OCI-LY1 (cell line): ENCODE data around the gene PHKB.
"Not testable (repeated sequence)": the region's sequence is repeated elsewhere in the genome, so short reads cannot be mapped to it uniquely, and the experiment has no call there.

Experiments
- H2AFZ ChIP-seq: fragments of 200-600 bp; sonication (generic), shearing (Covaris generic); 2 replicates; pipeline ENCODE4 v1.6.0; 2014; ENCODE audit warnings: antibody characterized with exemption, mild to moderate bottlenecking, low read length
- H3F3A ChIP-seq: fragments of 200-600 bp; sonication (generic), shearing (Covaris generic); 2 replicates; pipeline ENCODE4 v1.6.0; 2014; ENCODE audit warnings: mild to moderate bottlenecking, antibody characterized with exemption, low read length, moderate library complexity; ENCODE audit not compliant: insufficient read depth
- H3K27ac ChIP-seq: fragments of 200-600 bp; sonication (generic); 2 replicates; pipeline ENCODE4 v1.5.1; 2014; ENCODE audit warnings: low read length, mixed run types, mild to moderate bottlenecking, low read depth; ENCODE audit not compliant: poor library complexity, severe bottlenecking
- H3K27me3 ChIP-seq: fragments of 200-600 bp; sonication (generic); 2 replicates; pipeline ENCODE4 v1.6.0; 2014; ENCODE audit warnings: antibody characterized with exemption, mild to moderate bottlenecking, low read length, moderate library complexity; ENCODE audit not compliant: insufficient read depth
- H3K36me3 ChIP-seq: fragments of 200-600 bp; sonication (generic); 2 replicates; pipeline ENCODE4 v1.6.1; 2014; ENCODE audit warnings: mild to moderate bottlenecking, antibody characterized with exemption, low read length, moderate library complexity, mixed read lengths; ENCODE audit not compliant: insufficient read depth
- H3K4me1 ChIP-seq: fragments of 200-600 bp; sonication (generic); 2 replicates; pipeline ENCODE4 v1.5.1; 2014; ENCODE audit warnings: mild to moderate bottlenecking, low read length, moderate library complexity; ENCODE audit not compliant: insufficient read depth, severe bottlenecking
- H3K4me2 ChIP-seq: fragments of 200-600 bp; sonication (generic), shearing (Covaris generic); 2 replicates; pipeline ENCODE4 v1.6.1; 2014; ENCODE audit warnings: low read length
- H3K4me3 ChIP-seq: fragments of 200-600 bp; sonication (generic); 2 replicates; pipeline ENCODE4 v1.5.1; 2014; ENCODE audit warnings: low read length, low read depth, mild to moderate bottlenecking, mixed read lengths; ENCODE audit not compliant: poor library complexity, severe bottlenecking
- H3K79me2 ChIP-seq: fragments of 200-600 bp; shearing (Covaris generic); 2 replicates; pipeline ENCODE4 v1.6.1; 2016; ENCODE audit warnings: mixed run types, low read length, mixed read lengths; ENCODE audit not compliant: insufficient read depth
- H3K9ac ChIP-seq: fragments of 200-600 bp; sonication (generic), shearing (Covaris generic); 2 replicates; pipeline ENCODE4 v1.6.1; 2014; ENCODE audit warnings: mild to moderate bottlenecking, low read length, mixed read lengths
- H3K9me2 ChIP-seq: fragments of 200-600 bp; sonication (generic), shearing (Covaris generic); 2 replicates; pipeline ENCODE4 v1.6.1; 2014; ENCODE audit warnings: low read depth, mild to moderate bottlenecking, low read length, mixed read lengths
- H3K9me3 ChIP-seq: fragments of 200-600 bp; shearing (Covaris generic); 2 replicates; pipeline ENCODE4 v1.6.1; 2014; ENCODE audit warnings: low read length, mixed read lengths
- H4K20me1 ChIP-seq: fragments of 200-600 bp; sonication (generic), shearing (Covaris generic); 2 replicates; pipeline ENCODE4 v1.6.0; 2016; ENCODE audit warnings: mild to moderate bottlenecking, low read length; ENCODE audit not compliant: insufficient read depth
- EZH2 ChIP-seq: fragments of 200-600 bp; sonication (generic), shearing (Covaris generic); IDR thresholded peaks from 2 replicates; pipeline ENCODE4 v1.8.0; 2017; ENCODE audit warnings: borderline replicate concordance, mixed run types, mild to moderate bottlenecking, antibody characterized with exemption, low read length, moderate library complexity, mixed read lengths
- TF ChIP-seq, protein P1 (sequence below): fragments of 200-600 bp; sonication (generic), shearing (Covaris generic); IDR thresholded peaks from 2 replicates; pipeline ENCODE4 v1.5.1; 2017; ENCODE audit warnings: mild to moderate bottlenecking, antibody characterized with exemption, low read length, moderate library complexity, mixed read lengths

Gene PHKB

DNA sequence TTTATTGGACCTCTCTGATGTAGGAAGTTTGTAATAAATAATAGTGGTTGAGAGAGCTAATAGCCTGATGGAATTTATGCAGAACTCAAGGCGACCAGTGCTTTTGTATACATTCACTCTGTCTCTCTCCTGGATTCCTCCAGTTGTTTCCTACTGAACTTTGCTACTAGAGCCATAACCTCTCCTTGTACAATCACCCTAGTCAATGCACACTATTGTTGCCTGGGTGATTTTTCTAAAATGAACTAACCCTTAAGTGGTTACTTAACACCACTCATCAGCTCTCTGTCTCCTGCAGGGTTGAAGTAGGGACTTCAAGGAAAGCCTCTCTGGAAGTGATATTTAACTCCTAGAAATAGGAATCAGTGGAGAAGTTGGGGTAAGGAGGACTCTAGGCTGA is 9.7 kb downstream of the PHKB start:
- H3K27me3 ChIP-seq = no peaks in the 10 kb centered on the region
- H3F3A ChIP-seq = no peaks in the 10 kb centered on the region
- no peak overlapping the region for H3K9ac ChIP-seq
- H3K79me2 ChIP-seq = peaks cover 8% of the 10 kb centered on the region
- no peaks in the 10 kb centered on the region for H4K20me1 ChIP-seq
- no peaks in the 10 kb centered on the region for H3K9me2 ChIP-seq
- peaks cover 32% of the 10 kb centered on the region for H3K4me1 ChIP-seq
- no peaks in the 10 kb centered on the region for H3K36me3 ChIP-seq
- TF ChIP-seq, protein P1, sequence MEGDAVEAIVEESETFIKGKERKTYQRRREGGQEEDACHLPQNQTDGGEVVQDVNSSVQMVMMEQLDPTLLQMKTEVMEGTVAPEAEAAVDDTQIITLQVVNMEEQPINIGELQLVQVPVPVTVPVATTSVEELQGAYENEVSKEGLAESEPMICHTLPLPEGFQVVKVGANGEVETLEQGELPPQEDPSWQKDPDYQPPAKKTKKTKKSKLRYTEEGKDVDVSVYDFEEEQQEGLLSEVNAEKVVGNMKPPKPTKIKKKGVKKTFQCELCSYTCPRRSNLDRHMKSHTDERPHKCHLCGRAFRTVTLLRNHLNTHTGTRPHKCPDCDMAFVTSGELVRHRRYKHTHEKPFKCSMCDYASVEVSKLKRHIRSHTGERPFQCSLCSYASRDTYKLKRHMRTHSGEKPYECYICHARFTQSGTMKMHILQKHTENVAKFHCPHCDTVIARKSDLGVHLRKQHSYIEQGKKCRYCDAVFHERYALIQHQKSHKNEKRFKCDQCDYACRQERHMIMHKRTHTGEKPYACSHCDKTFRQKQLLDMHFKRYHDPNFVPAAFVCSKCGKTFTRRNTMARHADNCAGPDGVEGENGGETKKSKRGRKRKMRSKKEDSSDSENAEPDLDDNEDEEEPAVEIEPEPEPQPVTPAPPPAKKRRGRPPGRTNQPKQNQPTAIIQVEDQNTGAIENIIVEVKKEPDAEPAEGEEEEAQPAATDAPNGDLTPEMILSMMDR = no peak
- TF ChIP-seq EZH2 = no peak
- H3K27ac ChIP-seq = no peak overlapping the region
- no peaks in the 10 kb centered on the region for H3K9me3 ChIP-seq
- H3K4me2 ChIP-seq = no peak overlapping the region
- H2AFZ ChIP-seq = no peak overlapping the region
- H3K4me3 ChIP-seq = no peak overlapping the region

DNA sequence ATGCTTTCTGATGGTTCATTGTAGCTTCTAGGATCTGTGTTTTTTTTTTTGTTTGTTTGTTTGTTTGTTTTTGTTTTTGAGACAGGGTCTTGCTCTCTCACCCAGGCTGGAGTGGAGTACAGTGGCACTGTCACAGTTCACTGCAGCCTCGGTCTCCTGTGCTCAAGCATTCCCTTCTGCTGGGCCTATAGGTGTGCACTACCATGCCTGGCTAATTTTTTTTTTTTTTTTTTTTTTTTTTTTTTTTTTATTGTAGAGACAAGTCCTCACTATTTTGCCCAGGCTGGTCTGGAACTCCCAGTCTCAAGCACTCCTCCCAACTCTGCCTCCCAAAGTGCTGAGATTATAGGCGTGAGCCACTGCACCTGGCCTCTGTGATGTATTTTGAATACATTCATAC is 11.9 kb downstream of the PHKB start:
- H3F3A ChIP-seq, H4K20me1 ChIP-seq, H3K9me2 ChIP-seq, H3K4me3 ChIP-seq, H3K79me2 ChIP-seq, H2AFZ ChIP-seq, H3K27me3 ChIP-seq, H3K9me3 ChIP-seq, H3K9ac ChIP-seq, H3K4me2 ChIP-seq, H3K36me3 ChIP-seq: not testable (repeated sequence)
- H3K4me1 ChIP-seq = peaks cover 17% of the 10 kb centered on the region
- H3K27ac ChIP-seq = peak overlapping the region; percentile 44

DNA sequence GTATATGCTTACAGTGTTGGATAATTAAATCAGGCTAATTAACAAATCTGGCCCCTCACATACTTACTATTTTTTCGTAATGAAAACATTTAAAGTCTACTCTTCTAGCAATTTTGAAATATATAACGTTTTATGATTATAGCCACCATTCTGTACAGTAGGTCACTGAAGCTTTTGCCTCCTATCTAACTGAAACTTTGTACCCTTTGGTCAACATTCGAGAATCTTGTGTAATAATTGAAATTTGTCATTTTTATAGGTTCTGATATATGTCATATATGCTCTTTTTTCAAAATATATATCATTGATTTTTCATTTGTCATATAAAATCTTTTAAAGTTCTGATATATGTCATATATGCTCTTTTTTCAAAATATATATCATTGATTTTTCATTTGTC is 12.7 kb downstream of the PHKB start:
- Histone ChIP-seq H3K9me2 (no peaks in the 10 kb centered on the region), H3K4me2 (no peak overlapping the region), H3K79me2 (0 out of 2 replicates have a peak, but pooled peaks cover under 1% of the 10 kb centered on the region), H3K9ac (no peak overlapping the region), H3K36me3 (no peaks in the 10 kb centered on the region), H2AFZ (no peak overlapping the region), H3K4me3 (no peak overlapping the region), H3K27me3 (no peaks in the 10 kb centered on the region), H3K4me1 (peaks cover 23% of the 10 kb centered on the region), H3K9me3 (no peaks in the 10 kb centered on the region), H3F3A (no peaks in the 10 kb centered on the region), H4K20me1 (no peaks in the 10 kb centered on the region), H3K27ac (peak overlapping the region; percentile 44)
- TF ChIP-seq, protein P1 = no peak
- TF ChIP-seq EZH2 = no peak

DNA sequence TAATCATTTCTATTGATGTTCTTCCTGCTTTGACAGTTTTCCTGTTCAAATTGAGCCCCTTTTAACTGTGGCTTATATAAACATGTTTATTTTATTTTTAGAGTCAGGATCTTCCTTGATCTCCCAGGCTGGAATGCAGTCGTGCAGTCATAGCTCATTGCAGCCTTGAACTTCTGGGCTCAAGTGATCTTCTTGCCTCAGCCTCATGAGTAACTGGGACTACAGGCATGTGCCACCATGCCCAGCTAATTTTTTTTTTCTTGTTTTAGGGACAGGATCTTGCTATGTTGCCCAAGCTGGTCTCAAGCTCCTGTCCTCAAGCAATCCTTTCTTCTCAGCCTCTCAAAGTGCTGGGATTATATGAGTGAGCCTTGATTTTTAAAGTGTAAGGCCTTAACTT is 14.7 kb downstream of the PHKB start:
- TF ChIP-seq, protein P1 = no peak
- TF ChIP-seq EZH2 = no peak
- H3F3A ChIP-seq = no peaks in the 10 kb centered on the region
- H3K4me2 ChIP-seq = no peak overlapping the region
- H3K79me2 ChIP-seq = 0 out of 2 replicates have a peak, but pooled peaks cover 3% of the 10 kb centered on the region
- H2AFZ ChIP-seq = no peak overlapping the region
- H3K4me1 ChIP-seq = peaks cover 23% of the 10 kb centered on the region
- no peaks in the 10 kb centered on the region for H3K9me3 ChIP-seq
- no peaks in the 10 kb centered on the region for H3K36me3 ChIP-seq
- no peaks in the 10 kb centered on the region for H4K20me1 ChIP-seq
- H3K9me2 ChIP-seq = no peaks in the 10 kb centered on the region
- no peak overlapping the region for H3K27ac ChIP-seq
- H3K4me3 ChIP-seq = no peak overlapping the region
- H3K9ac ChIP-seq = no peak overlapping the region
- H3K27me3 ChIP-seq = no peaks in the 10 kb centered on the region
